ENCODE measurements around the gene R3HDM2.

- TF ChIP-seq POLR2A (IDR thresholded peaks at IDR 0.05) (no peak), CTCF (IDR thresholded peaks at IDR 0.05) (no peak), EP300 (IDR thresholded peaks at IDR 0.05) (no peak)
Measured at GRCh38 chr12:57210461-57210860, 220.4 kb downstream of the R3HDM2 start.
